GM18907 (cell line): ENCODE results near the gene CEBPB.

ENCODE experiments used
- ATAC-seq: cut with Tn5 transposase; IDR thresholded peaks from one replicate; pipeline ENCODE4 v1.9.1; 2021; ENCODE audit warnings: mild to moderate bottlenecking, moderate library complexity; ENCODE audit not compliant: unreplicated experiment

The CEBPB gene

DNA sequence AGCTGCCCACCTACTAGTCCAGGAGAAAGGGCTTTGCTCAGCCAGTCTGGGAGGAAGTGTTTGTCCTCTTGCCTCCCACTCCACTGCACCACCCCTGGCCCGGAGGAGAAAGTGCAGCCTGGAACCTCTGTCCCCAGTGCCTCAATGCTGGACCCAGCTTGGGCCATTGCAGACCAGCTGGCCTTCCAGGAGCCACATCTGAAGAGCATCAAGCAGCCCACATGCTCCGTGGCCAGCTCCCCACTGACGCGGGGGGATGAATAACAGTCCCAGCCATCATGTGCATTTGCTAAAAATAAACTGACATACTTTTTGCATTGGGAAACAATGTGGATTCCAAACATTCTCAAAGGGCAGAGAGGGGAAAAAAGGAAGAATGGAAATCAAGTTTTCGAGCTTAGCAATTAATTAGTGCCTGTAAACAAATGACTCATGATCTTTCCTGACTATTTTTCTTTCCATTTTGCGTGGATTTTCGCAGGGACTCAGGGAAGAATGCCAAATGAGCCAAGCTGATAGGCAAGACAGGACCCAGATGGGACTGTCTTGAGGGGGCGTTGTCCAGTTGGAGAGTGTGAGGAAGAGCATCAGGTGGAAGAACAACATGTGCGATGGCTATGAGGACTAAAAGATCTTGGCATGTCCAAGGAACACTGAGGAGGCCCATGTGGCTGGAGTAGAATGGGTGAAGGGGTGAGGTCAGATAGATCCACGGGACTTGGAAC lies 34.1 kb downstream of the CEBPB start:
- ATAC-seq, result no peak

DNA sequence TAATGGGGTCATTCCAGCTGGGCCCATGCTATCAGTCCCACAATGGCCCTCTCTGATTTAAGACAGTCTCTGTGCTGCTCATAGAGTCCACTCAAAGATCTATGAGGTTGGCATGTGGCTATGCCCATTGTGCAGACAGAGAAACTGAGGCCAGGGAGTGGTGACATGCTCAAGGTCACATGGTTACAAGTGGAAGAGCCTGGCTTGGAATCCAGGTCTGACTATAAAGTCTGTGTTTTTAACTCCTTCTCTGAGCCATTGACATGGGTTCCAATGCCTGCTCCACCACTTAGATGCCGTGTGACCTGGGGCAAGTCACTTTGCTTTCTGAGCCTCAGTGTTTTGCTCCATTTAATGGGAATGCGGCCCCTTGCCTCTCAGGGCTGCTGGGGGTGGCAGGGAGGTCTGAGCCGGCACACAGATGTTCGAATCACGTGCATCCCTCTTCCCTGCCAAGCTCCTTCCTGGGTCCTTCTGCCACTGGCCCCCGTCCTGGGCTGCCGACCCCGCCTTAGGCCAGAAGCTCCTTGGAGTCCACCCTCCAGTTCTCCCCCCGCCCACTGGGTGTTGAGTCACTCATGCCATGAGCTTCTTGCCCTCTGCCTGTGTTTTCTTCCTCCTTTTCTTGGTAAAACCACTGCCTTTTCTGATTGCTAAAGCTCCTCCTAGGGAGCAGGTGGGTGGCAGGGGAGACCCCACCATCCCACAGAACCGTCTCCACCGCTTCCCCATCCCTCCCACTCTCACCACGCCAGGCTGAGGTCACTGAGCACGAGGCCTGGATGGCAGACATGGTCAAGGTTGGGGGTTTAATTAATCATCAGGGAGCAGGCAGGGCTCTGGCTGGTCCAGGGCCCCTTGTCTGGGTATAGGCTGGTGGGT lies 35.7 kb downstream of the CEBPB start:
- ATAC-seq, result no peak

DNA sequence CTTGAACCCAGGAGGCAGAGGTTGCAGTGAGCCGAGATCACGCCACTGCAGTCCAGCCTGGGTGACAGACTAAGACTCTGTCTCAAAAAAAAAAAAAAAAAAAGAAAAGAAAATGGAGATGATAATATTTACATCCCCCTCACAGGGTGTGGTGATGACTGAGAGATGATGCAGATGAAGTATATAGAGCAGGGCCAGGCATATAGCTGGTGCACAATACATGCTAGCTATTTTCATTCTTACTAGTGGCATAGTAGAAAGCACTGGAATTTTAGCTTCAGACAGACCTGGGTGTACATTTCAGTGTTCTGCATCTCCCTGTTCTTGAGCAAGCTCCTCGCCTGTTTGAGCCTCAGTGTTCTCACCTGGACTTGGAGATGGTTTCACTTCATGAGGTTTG lies 36.9 kb downstream of the CEBPB start:
- no peak for ATAC-seq

DNA sequence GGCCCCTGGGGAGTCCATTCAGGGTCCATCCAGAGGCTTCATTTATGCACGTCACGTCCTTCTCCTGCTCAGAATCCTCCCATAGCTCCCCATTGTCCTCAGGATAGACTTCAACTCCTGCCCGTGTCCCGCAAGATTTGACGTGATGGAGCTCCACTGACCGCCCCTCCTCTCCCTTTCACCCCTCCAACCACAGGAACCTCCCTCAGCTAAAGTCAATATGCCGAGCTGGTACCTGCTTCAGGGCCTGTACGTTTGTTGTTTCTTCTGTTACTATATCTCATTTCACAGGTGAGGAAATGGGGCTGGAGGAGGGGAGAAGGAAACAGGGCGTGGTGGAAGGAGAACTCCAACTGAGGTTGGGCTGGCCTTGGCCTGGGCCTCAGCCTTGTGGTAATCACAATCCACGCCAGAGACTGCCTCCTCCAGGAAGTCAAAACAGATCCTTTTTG lies 38.6 kb downstream of the CEBPB start:
- ATAC-seq, result no peak

DNA sequence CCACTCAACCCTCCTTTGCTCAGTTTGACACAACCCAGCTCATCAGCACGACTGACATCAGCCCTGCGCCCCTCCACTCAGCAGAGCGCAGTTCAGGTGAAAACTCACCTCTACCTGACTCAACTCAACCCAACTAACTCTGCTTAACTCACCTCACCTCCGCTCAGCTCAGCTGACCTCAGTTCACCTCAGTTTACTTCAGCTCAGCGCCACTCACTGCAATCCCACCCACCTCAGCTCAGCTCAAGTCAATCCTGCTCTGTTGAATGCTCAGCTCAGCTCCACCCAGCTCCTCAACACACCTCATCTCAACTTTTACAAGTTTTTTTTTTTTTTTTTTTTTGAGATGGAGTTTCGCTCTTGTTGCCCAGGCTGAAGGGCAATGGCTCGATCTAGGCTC lies 39.6 kb downstream of the CEBPB start:
- no peak for ATAC-seq

DNA sequence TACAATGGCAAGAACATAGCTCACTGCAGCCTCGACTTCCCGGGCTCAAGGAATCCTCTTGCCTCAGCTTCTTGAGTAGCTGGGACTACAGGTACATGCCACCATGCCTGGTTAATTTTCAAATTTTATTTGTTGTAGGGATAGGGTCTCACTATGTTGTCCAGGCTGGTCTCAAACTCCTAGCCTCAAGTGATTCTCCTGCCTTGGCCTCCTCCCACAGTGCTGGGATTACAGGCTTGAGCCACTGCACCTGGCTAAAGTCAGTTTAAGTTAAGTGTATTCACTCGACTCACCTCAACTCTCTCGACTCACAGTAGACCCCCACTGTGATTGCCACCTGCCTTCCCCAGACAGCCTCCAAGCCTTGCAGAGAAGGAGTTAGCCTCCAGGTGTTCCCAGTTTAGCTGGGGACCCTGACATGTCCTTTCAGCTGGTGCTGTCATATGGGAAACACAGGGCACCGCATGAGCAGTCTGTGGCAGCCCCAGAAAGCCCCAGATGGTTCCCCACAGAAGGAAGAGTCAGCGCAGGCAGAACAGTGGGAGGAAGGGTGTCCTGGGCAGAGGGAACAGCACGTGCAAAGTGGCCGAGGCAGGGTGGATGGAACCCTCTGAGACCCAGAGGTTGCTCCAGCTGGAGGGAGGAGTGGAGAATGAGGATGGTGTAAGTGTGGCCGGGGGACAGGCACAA lies 40.4 kb downstream of the CEBPB start:
- ATAC-seq, result no peak

DNA sequence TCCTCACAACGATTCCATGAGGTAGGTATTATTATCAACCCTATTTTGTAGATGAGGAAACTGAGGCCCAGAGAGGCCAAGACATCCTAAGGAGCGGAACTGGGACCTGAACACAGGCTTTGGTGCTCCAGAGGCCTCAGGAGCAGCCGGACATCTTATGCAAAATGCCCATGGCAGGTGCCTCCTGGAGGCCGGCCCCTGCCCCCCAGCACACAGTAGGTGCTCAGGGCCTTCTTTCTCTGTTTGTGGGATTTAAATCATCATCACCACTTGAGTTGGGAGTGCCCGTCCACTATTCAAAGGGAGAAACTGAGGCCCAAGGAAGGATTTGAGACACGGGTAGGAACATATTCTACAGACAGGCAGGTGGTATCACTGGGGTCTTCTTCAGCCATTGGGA lies 41.2 kb downstream of the CEBPB start:
- no peak for ATAC-seq

DNA sequence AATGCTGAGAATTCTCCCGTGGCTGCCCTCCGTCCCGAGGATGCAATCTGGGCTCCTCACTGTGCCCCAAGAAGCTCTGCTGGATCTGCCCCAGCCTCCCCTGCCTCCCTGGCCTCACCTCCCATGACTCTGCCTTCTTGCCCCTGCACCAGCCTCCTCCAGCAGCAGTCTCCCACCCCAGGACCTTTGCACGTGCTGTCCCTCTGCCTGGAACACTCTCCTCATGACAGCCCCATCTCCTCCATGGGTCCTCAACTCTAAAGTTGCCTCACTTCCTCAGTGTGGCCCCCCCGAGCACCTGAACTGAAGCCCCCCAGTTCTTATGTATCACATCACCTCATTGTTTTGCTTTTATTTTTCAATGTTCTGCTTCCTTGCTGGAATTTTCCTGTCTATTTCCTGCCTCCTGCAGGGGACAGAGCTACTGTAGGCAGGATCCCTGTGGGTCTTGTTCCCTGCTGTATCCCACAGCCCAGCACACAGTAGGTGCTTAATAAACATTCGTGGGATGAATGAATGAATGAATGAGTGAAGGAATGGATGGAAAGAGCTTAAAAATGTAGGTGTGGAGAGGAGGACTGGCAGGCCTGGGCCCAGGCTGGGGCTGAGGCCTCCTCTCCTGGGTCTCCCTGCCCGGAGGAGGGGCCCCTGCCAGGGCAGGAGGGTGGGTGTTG lies 42.2 kb downstream of the CEBPB start:
- ATAC-seq, result no peak

DNA sequence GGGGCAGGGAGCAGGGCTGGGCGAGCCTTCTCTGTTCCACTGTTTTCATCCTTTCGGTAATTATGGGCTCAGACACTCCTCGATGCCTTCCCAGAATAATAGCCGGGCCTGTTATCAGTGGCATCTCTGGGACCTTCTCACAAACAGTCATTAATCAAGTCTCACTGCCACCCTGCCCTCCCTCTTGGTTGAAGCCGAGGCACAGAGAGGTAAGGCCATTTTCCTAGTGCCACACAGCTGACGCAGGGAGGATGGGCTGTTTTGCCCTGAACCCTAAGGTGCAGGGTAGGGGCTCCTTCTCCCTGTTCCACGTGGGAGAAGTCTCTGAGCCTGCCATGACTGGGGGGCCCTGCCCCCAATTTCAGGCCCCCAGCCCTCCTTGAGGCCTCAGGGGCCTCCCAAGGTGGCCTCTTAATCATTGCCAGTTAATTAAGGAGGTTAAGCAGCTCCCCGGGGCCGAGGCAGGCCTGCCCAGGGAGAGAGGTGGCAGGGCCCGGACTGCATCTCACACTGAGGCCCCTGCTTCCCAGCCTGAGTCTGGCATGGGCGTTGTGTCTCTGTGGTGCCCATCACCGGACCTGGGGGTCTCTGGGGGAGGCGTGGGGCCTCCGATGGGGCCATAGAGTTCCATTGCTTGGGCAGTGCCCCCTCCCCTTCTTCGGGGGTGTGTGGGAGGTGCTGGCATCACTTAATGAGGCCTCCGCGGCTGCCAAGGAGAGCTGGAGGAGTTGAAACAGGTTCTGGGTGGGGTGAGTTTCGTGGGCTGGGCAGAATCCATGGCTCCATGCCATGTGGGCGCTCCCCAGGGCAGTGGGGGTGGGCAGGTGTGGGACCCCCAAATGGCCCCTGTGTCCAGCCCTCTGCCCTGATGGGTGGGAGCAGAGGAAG lies 42.9 kb downstream of the CEBPB start:
- no peak for ATAC-seq

DNA sequence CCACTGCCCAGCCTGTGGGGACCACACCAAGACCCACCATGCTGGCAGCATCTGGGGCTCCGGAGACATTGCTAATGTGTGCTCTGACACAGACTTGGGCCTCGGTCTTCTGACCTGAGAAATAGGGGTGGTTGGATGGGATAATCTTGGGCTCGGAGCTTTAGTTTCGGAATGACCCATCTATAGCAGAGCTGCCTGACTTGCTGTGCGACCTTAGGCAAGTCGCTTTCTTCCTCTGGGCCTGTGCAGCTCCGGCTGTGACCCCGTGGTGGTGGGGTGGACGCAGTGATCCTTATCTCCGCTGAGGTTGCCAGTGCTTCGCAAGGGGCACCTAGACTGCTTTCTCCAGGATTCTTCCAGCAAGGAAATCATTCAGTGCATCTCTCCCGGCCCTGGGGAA lies 43.7 kb downstream of the CEBPB start:
- ATAC-seq, result no peak

DNA sequence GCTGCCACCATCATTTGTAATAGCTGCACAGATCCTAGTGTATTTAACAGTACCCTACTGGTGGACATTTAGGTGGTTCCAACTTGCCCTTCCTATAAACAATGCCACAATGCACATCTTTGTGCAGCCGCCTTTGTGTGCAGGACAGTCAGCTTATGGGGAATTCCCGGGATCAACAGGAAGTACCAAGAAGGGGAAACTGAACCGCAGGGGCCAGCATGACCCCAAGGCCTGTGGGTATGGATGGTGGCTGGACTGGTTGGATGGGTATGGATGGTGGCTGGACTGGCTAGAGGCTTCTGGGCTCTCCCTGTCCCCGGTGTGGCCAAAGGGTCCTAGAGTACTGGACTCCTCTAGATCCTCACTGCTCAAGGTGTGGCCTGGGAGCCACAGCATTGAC lies 46.7 kb downstream of the CEBPB start:
- ATAC-seq, result no peak

DNA sequence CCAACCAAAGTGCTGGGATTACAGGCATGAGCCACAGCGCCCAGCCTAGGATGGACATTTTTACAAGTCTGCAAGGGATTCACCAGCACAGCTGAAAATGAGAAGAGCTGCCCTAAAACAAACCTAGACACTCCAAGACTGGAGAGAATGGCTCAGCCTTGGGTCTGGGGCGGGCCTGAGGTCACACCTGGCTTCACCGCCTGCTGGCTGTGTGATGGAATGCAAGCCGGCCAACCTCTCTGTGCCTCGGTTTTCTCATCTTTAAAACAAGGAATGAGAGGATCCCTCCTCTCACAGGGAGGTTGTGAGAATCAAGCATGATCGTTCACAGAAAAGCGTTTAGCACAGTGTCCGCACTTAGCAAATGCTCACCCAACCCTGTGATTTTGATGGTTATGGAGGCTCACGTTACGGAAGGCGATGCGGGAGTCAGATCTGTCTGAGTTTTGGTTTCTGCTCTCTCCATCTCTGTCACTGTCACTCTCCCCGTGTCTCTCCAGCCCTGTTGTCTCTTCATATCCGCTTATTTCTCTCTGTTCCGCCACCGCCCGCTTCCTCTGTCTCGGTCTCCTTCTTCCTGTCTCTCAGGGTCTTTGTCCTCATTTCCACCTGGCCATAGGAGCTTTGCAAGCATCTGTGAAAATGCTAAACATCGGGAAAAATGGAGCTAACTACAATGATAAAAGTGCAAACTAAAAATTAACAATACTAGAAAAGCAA lies 47.6 kb downstream of the CEBPB start:
- no peak for ATAC-seq

DNA sequence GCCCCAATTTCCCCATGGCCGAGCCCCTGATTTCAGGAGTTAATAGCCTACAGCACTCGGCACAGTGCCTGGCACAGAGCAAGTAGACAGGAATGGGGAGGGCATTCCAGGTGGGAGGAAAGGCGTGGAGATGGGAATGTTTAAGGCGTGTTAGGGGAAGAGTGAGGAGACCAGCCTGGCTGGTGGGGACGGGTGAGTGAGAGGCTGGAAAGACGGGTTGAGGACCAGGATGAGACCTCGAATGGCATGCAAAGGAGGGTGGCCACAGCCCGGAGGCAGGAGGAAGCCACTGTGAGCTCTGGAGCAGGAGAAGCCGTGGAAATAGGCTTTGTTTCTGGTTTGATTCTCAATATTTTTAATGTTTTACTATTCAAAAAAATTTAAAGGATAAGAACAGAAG lies 49.5 kb downstream of the CEBPB start:
- no peak for ATAC-seq

DNA sequence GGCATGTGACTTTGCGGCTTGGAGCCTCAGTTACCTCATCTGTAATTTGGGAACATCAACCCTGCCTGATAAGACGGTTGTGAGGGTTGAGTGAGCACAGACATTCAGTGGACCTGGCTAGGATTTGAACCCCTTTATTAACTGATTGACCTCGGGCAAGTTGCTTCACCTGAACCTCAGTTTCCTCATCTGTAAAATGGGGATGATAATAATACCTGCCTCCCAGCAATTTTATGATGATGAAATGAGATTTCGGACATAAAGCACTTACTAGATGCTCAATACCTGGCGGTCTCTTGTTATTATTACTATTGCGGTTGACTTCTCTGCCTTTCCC lies 51.5 kb downstream of the CEBPB start:
- ATAC-seq, result no peak
